ENCODE results near the gene MRPS7.
A peak's percentile ranks its signal among the peaks of the same experiment; 100 is the strongest.

- TF ChIP-seq CTCF (IDR thresholded peaks at IDR 0.05; ENCODE audit: low read depth, low read length) (peak; percentile 84), EZH2phosphoT487 (IDR thresholded peaks at IDR 0.05; ENCODE audit: low read depth) (no peak)
Observed at GRCh38 chr17:75240394-75241142, 21.1 kb upstream of the MRPS7 start.

Data from OCI-LY3 (cell line).